Measurements from ENCODE around the gene FAM168B. TPM values are rescaled to one million over a fixed set of nuclear protein-coding genes. Genes with fewer than 3 reads are reported as not detected.

The FAM168B gene
- total and polyA plus RNA-seq, 12 donors: 17.3 to 112 (median 85.0) TPM

DNA sequence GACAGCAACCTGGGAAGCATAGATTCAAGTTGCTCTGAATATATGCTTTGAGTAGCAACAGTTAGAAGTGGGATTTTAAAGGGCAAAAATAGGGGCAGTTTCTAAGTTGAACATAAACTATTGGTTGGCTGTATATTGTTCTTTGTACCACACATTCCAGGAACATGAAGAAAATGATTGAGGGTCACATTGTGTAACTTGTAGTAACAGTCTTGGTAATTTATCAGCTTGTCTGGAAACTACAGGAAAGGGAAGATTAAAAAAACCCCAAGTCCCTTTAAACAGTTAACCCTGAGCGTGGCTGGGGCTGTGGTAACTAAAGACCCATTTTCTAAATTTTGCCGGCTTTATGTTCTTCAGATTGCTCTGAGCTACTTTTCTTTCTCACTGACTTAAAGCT lies 19.3 kb upstream of the FAM168B start:
- WGBS, 2 donors: 80 to 87% methylated on average over 2 of the region's 2 CpGs
- H3K27me3 ChIP-seq: no peaks in the 10 kb centered on the region
- H3K4me3 ChIP-seq: no peak overlapping the region
- H3K4me1 ChIP-seq: peaks cover 0 to 47% (median 22%) of the 10 kb centered on the region in 9 donors
- peaks cover 0 to 56% (median 0%) of the 10 kb centered on the region in 9 donors for H3K36me3 ChIP-seq
- TF ChIP-seq, protein P1, sequence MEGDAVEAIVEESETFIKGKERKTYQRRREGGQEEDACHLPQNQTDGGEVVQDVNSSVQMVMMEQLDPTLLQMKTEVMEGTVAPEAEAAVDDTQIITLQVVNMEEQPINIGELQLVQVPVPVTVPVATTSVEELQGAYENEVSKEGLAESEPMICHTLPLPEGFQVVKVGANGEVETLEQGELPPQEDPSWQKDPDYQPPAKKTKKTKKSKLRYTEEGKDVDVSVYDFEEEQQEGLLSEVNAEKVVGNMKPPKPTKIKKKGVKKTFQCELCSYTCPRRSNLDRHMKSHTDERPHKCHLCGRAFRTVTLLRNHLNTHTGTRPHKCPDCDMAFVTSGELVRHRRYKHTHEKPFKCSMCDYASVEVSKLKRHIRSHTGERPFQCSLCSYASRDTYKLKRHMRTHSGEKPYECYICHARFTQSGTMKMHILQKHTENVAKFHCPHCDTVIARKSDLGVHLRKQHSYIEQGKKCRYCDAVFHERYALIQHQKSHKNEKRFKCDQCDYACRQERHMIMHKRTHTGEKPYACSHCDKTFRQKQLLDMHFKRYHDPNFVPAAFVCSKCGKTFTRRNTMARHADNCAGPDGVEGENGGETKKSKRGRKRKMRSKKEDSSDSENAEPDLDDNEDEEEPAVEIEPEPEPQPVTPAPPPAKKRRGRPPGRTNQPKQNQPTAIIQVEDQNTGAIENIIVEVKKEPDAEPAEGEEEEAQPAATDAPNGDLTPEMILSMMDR (IDR thresholded peaks at IDR 0.05): no peak
- DNase-seq: no peak
- no peak overlapping the region for H3K27ac ChIP-seq
- intact Hi-C loops (cut with DNase I): no loop called here
- no peaks in the 10 kb centered on the region for H3K9me3 ChIP-seq
- ATAC-seq: no peak

DNA sequence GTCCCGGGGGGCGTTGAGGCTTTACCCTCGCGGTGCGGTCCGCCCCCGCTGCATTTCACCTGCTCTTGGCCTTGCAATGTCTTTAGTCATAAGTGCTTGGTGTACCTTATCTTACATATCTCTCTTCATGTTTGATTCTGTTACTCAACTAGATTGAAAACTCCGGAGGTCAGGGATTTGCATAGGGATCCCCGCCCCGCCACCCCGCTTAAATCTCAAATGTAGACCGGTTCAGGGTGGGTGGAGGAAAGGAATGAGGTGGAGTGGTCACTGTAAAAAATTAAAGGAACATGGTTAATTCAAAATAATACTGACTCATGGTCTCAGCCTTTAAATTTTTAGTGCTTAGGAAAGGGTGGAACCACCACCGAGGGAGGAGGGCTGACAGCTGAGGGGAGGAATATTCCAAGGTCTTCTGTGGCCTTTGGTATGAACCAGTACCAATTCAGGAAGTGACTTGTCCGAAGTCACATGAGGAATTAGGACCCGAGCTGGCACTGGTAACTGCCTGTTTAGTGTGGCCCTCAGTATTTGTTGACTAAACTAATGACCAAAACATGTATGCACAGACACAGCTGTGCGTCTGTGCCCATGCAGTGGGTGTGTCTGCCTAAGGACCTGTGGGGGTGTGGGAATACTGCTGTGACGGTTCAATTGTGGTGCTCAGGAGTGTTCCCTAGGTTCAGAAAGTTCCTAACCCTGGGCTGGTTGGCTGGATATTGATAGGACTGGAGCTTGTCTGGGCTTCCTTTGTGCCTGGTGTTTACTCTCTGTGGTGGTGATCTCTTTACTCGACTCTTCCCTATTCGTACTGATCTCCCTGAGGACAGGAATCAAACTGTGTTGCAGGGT lies 12.9 kb upstream of the FAM168B start:
- H3K9me3 ChIP-seq: no peaks in the 10 kb centered on the region

DNA sequence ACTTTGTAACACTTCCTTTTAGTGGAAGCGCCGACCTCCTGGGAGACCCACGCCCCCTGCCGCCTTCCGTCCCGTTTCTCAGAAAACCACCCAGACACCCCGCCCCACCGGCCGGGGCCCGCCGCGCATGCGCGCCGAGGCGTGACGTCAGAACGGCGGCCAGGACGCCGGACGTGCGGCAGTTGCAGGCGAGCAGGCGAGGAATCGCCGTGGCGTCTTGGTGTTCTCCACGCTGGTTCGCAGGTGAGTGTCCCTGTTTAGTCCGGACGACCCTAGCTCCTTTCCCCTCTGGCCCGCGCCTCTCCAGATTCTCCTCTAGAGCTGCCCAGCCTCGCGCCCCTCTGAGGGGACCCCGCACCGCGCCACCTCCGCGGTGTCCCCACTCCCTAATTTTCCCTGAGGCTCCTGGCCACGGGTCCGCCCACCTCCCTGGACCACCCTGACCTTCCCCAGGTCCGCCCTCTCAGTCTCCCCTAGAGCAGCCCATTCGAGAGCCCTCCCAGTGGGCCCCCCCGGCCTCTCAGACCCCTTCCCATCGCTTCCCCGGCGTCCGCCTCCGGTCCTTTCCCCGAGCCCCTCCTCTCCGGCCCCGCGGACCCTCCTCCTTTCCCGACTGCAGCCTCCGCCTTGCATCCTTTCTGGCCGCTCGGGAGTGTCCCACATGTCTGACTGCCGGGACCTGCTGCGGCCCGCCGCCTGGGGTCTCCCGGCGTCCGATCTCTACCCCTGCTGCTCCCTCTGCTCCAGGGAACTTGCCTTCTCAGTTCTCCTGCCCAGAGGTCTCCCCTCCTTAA lies 12.1 kb upstream of the FAM168B start, which contains the start of gene PLEKHB2:
Gene PLEKHB2 (plus strand): TSS at position 181 of the 794 bp plus-strand sequence. CDS start 15,606 bp downstream, outside the sequence.
- Histone ChIP-seq H3K36me3 (peaks cover 0 to 25% (median 0%) of the 10 kb centered on the region in 9 donors), H3K9me3 (no peaks in the 10 kb centered on the region), H3K27ac (peak within 1 kb of the TSS; percentile 66 to 99 (median 94)), H3K4me3 (peak within 1 kb of the TSS; percentile 70 to 99 (median 92)), H3K4me1 (peaks cover 0 to 38% (median 30%) of the 10 kb centered on the region in 9 donors), H3K27me3 (no peaks in the 10 kb centered on the region)
- TF ChIP-seq, protein P1 (IDR thresholded peaks at IDR 0.05): peak in 7 of 9 donors; percentile 11 to 55 (median 39)
- ATAC-seq: peak; percentile 86 to 96 (median 94)
- intact Hi-C loops (cut with DNase I): no loop called here
- WGBS, 2 donors: 0 to 1% methylated on average over 66 of the region's 66 CpGs
- peak; percentile 93 to 95 for DNase-seq

More for the DNA sequence above, 12.9 kb upstream of the FAM168B start:
- H3K27me3 ChIP-seq: no peaks in the 10 kb centered on the region
- peak overlapping the region; percentile 70 to 99 (median 92) for H3K4me3 ChIP-seq
- peak overlapping the region; percentile 66 to 99 (median 94) for H3K27ac ChIP-seq
- ATAC-seq (peak in 7 of 8 donors; percentile 1 to 44 (median 22)), DNase-seq (peak in 1 of 2 donors; percentile 38)
- WGBS, 2 donors: 2 to 3% methylated on average over 19 of the region's 19 CpGs
- intact Hi-C loops (cut with DNase I): no loop called here
- H3K4me1 ChIP-seq: peaks cover 0 to 38% (median 30%) of the 10 kb centered on the region in 9 donors
- TF ChIP-seq, protein P1 (IDR thresholded peaks at IDR 0.05): no peak
- H3K36me3 ChIP-seq: peaks cover 0 to 32% (median 0%) of the 10 kb centered on the region in 9 donors
